HepG2 (cell line): Measurements from ENCODE around the gene FLVCR1. TPM values are rescaled to one million over a fixed set of nuclear protein-coding genes. Genes with fewer than 3 reads are reported as not detected.

ENCODE experiments used
- ATAC-seq: fragments of 200-7000 bp; cut with Tn5 transposase; 3 replicates; pipeline ENCODE4 v1.9.1; 2020; ENCODE audit warnings: mild to moderate bottlenecking, moderate library complexity
- BruUV-seq: library from RNA; stranded (reverse); fragments of 400-500 nt; replicated peaks from 2 replicates; lab custom pipeline; 2021; lab: Mats Ljungman, UMichigan
- CTCF ChIA-PET: fragments of 300-600 bp; formaldehyde crosslinking; extraction: SDS; loops from one replicate; lab custom pipeline; 2021; ENCODE audit warnings: low total read pairs, inconsistent platforms, low intra/inter-chr PET ratio; lab: Yijun Ruan, JAX
- POLR2A ChIA-PET: fragments of 350-600 bp; sonication (Branson Sonifier 250); formaldehyde crosslinking; loops from one replicate; lab custom pipeline; 2020; ENCODE audit warnings: antibody characterized with exemption, inconsistent platforms; lab: Yijun Ruan, JAX
- DNase-seq: peaks from one replicate; pipeline ENCODE4 v3.0.0-alpha.2; 2015; ENCODE audit warnings: low spot score
- FAIRE-seq: peaks from 3 replicates; lab custom pipeline; 2011; peaks lifted over from hg19 to GRCh38; lab: Jason Lieb, UNC
- H2AFZ ChIP-seq: one replicate; pipeline ENCODE4 v1.6.1; 2011; ENCODE audit warnings: low read length, inconsistent platforms
- H3K27ac ChIP-seq: fragments of 300-600 bp; 3 replicates; pipeline ENCODE4 v1.8.0; 2011; ENCODE audit warnings: mixed run types, mild to moderate bottlenecking, mixed read lengths, low read length, inconsistent platforms; ENCODE audit not compliant: insufficient read depth; ENCODE audit errors: extremely low read length
- H3K27me3 ChIP-seq, 2 experiments: fragments of 200-600 bp in 1 of 2; 2 replicates in 1 of 2; 3 replicates in 1 of 2; pipeline versions ENCODE4 v1.6.0 to v1.8.0; 2011; ENCODE audit warnings: low read length in 2 of 2, mild to moderate bottlenecking in 2 of 2, moderate library complexity in 2 of 2, inconsistent platforms in 1 of 2; ENCODE audit not compliant: insufficient read depth in 2 of 2, control insufficient read depth in 1 of 2
- H3K36me3 ChIP-seq, 2 experiments: fragments of 200-600 bp in 1 of 2; replicated peaks in 1 of 2; 2 replicates in 1 of 2; 3 replicates in 1 of 2; pipeline versions ENCODE4 v1.5.1 to v1.8.0; 2011; ENCODE audit warnings: low read length in 2 of 2, inconsistent platforms in 1 of 2; ENCODE audit not compliant: insufficient read depth in 2 of 2, control insufficient read depth in 1 of 2
- H3K4me1 ChIP-seq: 2 replicates; pipeline ENCODE4 v1.5.1; 2012; ENCODE audit warnings: low read length, inconsistent platforms; ENCODE audit not compliant: insufficient read depth
- H3K4me2 ChIP-seq: 2 replicates; pipeline ENCODE4 v1.6.0; 2011; ENCODE audit warnings: low read depth, low read length, inconsistent platforms
- H3K4me3 ChIP-seq, 3 experiments: fragments of 200-600 bp in 1 of 3; sonication (generic), shearing (Covaris generic) in 1 of 3; replicated peaks in 1 of 3; 2 replicates each; pipeline ENCODE4 v1.5.1; 2011 to 2016; ENCODE audit warnings: low read length in 3 of 3, inconsistent platforms in 2 of 3, low read depth in 2 of 3, mild to moderate bottlenecking in 2 of 3, control low read depth in 1 of 3, mixed read lengths in 1 of 3; ENCODE audit not compliant: insufficient read depth in 1 of 3
- H3K79me2 ChIP-seq: one replicate; pipeline ENCODE4 v1.6.1; 2011; ENCODE audit warnings: low read length, inconsistent platforms; ENCODE audit not compliant: insufficient read depth
- H3K9ac ChIP-seq: 2 replicates; pipeline ENCODE4 v1.6.0; 2011; ENCODE audit warnings: mild to moderate bottlenecking, low read depth, low read length, inconsistent platforms; ENCODE audit not compliant: insufficient read depth
- H3K9me3 ChIP-seq: 2 replicates; pipeline ENCODE4 v1.5.1; 2012; ENCODE audit warnings: mild to moderate bottlenecking, low read length
- H4K20me1 ChIP-seq: 2 replicates; pipeline ENCODE4 v1.6.0; 2011; ENCODE audit warnings: inconsistent platforms, mild to moderate bottlenecking, low read length, moderate library complexity; ENCODE audit not compliant: insufficient read depth
- NCOA2 ChIP-seq: sonication (generic); formaldehyde crosslinking; IDR thresholded peaks from 2 replicates; pipeline ENCODE4 v1.8.0; 2022; ENCODE audit warnings: inconsistent platforms
- NRL ChIP-seq: sonication (generic); formaldehyde crosslinking; IDR thresholded peaks from 2 replicates; pipeline ENCODE4 v1.5.0; 2020; ENCODE audit warnings: missing genetic modification reagents, mild to moderate bottlenecking, moderate library complexity, borderline replicate concordance
- RELA ChIP-seq: sonication (generic); formaldehyde crosslinking; IDR thresholded peaks from 2 replicates; pipeline ENCODE4 v1.4.0; 2020; ENCODE audit warnings: missing genetic modification reagents
- SMARCE1 ChIP-seq: fragments of 450-650 bp; IDR thresholded peaks from 2 replicates; pipeline ENCODE4 v1.6.1; 2017; ENCODE audit warnings: borderline replicate concordance
- SPEN ChIP-seq: sonication (generic); formaldehyde crosslinking; IDR thresholded peaks from 2 replicates; pipeline ENCODE4 v1.5.1; 2020; ENCODE audit warnings: low read depth, mild to moderate bottlenecking, missing genetic modification reagents
- TBP ChIP-seq: sonication (generic); formaldehyde crosslinking; IDR thresholded peaks from 2 replicates; pipeline ENCODE4 v1.5.0; 2020; ENCODE audit warnings: missing genetic modification reagents
- XRCC5 ChIP-seq: fragments of 200-400 bp; formaldehyde crosslinking; optimal IDR thresholded peaks from 2 replicates; pipeline ENCODE3; 2017; ENCODE audit warnings: mild to moderate bottlenecking, low read length
- ZNF282 ChIP-seq: fragments of 450-650 bp; IDR thresholded peaks from 2 replicates; pipeline ENCODE4 v1.6.1; 2018; ENCODE audit not compliant: partially characterized antibody
- ZNF629 ChIP-seq: sonication (generic); formaldehyde crosslinking; conservative IDR thresholded peaks from 2 replicates; pipeline ENCODE4 v1.5.0; 2020; ENCODE audit warnings: missing genetic modification reagents
- ZNF83 ChIP-seq: sonication (generic); formaldehyde crosslinking; IDR thresholded peaks from 2 replicates; pipeline ENCODE4 v1.4.0; 2020; ENCODE audit warnings: missing genetic modification reagents, mild to moderate bottlenecking, borderline replicate concordance
- ZSCAN29 ChIP-seq: sonication (generic); formaldehyde crosslinking; conservative IDR thresholded peaks from 2 replicates; pipeline ENCODE4 v1.4.0; 2020; ENCODE audit warnings: mild to moderate bottlenecking, missing genetic modification reagents
- WGBS: methylation state at CpG from one replicate; pipeline ENCODE4 v1.1.6; 2017; ENCODE audit warnings: low lambda C conversion rate; 5-methylcytosine and 5-hydroxymethylcytosine counted together
- in situ Hi-C: cut with HindIII; loops from 2 replicates; pipeline ENCODE4 v1.10.0; 2017; ENCODE audit warnings: low pct_unique_long_range_greater_than_20kb; ENCODE audit not compliant: extremely low pct_ligation_motif_present
- intact Hi-C: fragments of 100-400 bp; cut with micrococcal nuclease; formaldehyde crosslinking; loops from one replicate; pipeline ENCODE4 v1.10.0; 2022; ENCODE audit not compliant: unreplicated experiment
- polyA plus RNA-seq, 8 experiments: library from polyadenylated mRNA; depleted of rRNA in 3 of 8; stranded (reverse) in 7 of 8; unstranded in 1 of 8; fragments of >200 nt; fragmentation: Illumina TruSeq in 4 of 8; extraction: Trizol in 4 of 8; gene quantifications; 2 replicates each; pipeline versions ENCODE4 v1.2.1 to v1.2.3, GENCODE V29; 2011 to 2016; ENCODE audit warnings: low read depth in 4 of 8, missing spikeins in 1 of 8, mixed read lengths in 1 of 8; ENCODE audit not compliant: insufficient read depth in 1 of 8
- total RNA-seq, 5 experiments: library from RNA; depleted of rRNA; stranded (reverse); fragments of >200 nt; fragmentation: Illumina TruSeq; extraction: Trizol; gene quantifications; 2 replicates each; pipeline ENCODE4 v1.2.3, GENCODE V29; 2016; ENCODE audit warnings: low read depth in 1 of 5
- TF ChIP-seq, protein P1 (sequence below): IDR thresholded peaks from 2 replicates; pipeline ENCODE4 v1.6.1; 2016; ENCODE audit warnings: low read depth
- TF ChIP-seq, protein P2 (sequence below), 2 experiments: sonication (generic) in 1 of 2; formaldehyde crosslinking in 1 of 2; IDR thresholded peaks; 2 replicates each; pipeline versions ENCODE4 v1.4.0 to v1.6.1; 2016 to 2020; ENCODE audit warnings: borderline replicate concordance in 1 of 2, low read depth in 1 of 2, mild to moderate bottlenecking in 1 of 2, missing genetic modification reagents in 1 of 2
- TF ChIP-seq, protein P3 (sequence below): sonication (generic); formaldehyde crosslinking; IDR thresholded peaks from 2 replicates; pipeline ENCODE4 v1.4.0; 2020; ENCODE audit warnings: mild to moderate bottlenecking, missing genetic modification reagents
- TF ChIP-seq, protein P4 (sequence below): sonication (generic); formaldehyde crosslinking; IDR thresholded peaks from 2 replicates; pipeline ENCODE4 v1.4.0; 2020; ENCODE audit warnings: missing genetic modification reagents

Gene FLVCR1
- total and polyA plus RNA-seq, 2 of the 13 experiments (the other 11 are each of a cell fraction or from before 2014, with no cell fraction given) = 14.8 to 39.8 TPM

DNA sequence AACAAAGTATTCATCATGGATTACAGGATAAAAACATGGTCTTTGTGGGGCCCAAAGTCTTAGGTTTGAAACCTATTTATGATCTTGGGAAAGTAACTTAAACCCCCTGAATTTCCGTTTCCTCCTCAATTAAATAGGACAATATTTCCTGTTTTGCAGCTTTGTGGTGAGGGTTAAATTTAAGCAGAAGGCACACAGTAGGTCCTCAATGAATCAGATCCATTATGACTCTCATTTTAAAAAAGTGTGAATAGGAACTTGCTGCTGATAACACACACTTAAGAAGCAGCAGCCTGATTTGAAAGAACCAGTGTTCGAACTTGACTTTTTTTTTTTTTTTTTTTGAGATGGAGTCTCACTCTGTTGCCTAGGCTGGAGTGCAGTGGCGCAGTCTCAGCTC lies 50.9 kb downstream of the FLVCR1 start:
- FAIRE-seq = no peak
- Histone ChIP-seq H3K27ac (no peak overlapping the region), H3K4me1 (no peaks in the 10 kb centered on the region), H3K27me3 (no peaks in the 10 kb centered on the region), H3K79me2 (no peaks in the 10 kb centered on the region), H3K4me2 (no peak overlapping the region), H2AFZ (no peak overlapping the region), H3K4me3 (no peak overlapping the region), H3K9me3 (no peaks in the 10 kb centered on the region), H3K9ac (no peak overlapping the region), H3K36me3 (no peaks in the 10 kb centered on the region), H4K20me1 (no peaks in the 10 kb centered on the region)
- no peak for DNase-seq
- CTCF ChIA-PET = no interaction called here
- no TSS peak for BruUV-seq
- intact Hi-C loops = no loop called here
- in situ Hi-C loops = no loop called here
- WGBS = 71% methylated on average over 3 of the region's 3 CpGs
- no peak for ATAC-seq
- TF ChIP-seq TBP = no peak
- no peak for TF ChIP-seq ZNF629 (CRISPR knock-in tag)
- no peak for TF ChIP-seq SPEN (CRISPR knock-in tag)
- TF ChIP-seq, protein P1, sequence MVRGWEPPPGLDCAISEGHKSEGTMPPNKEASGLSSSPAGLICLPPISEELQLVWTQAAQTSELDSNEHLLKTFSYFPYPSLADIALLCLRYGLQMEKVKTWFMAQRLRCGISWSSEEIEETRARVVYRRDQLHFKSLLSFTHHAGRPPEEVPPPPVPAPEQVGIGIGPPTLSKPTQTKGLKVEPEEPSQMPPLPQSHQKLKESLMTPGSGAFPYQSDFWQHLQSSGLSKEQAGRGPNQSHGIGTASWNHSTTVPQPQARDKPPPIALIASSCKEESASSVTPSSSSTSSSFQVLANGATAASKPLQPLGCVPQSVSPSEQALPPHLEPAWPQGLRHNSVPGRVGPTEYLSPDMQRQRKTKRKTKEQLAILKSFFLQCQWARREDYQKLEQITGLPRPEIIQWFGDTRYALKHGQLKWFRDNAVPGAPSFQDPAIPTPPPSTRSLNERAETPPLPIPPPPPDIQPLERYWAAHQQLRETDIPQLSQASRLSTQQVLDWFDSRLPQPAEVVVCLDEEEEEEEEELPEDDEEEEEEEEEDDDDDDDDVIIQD (CRISPR knock-in tag) = no peak
- TF ChIP-seq, protein P2, sequence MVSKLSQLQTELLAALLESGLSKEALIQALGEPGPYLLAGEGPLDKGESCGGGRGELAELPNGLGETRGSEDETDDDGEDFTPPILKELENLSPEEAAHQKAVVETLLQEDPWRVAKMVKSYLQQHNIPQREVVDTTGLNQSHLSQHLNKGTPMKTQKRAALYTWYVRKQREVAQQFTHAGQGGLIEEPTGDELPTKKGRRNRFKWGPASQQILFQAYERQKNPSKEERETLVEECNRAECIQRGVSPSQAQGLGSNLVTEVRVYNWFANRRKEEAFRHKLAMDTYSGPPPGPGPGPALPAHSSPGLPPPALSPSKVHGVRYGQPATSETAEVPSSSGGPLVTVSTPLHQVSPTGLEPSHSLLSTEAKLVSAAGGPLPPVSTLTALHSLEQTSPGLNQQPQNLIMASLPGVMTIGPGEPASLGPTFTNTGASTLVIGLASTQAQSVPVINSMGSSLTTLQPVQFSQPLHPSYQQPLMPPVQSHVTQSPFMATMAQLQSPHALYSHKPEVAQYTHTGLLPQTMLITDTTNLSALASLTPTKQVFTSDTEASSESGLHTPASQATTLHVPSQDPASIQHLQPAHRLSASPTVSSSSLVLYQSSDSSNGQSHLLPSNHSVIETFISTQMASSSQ (IDR thresholded peaks at IDR 0.05; ENCODE audit: low read depth) = no peak
- TF ChIP-seq, protein P2 (CRISPR knock-in tag; IDR thresholded peaks at IDR 0.05; ENCODE audit: borderline replicate concordance) = no peak
- TF ChIP-seq NRL (CRISPR knock-in tag) = no peak
- TF ChIP-seq RELA (CRISPR knock-in tag) = no peak
- TF ChIP-seq ZNF282 = no peak
- TF ChIP-seq ZSCAN29 (CRISPR knock-in tag) = no peak
- TF ChIP-seq, protein P3, sequence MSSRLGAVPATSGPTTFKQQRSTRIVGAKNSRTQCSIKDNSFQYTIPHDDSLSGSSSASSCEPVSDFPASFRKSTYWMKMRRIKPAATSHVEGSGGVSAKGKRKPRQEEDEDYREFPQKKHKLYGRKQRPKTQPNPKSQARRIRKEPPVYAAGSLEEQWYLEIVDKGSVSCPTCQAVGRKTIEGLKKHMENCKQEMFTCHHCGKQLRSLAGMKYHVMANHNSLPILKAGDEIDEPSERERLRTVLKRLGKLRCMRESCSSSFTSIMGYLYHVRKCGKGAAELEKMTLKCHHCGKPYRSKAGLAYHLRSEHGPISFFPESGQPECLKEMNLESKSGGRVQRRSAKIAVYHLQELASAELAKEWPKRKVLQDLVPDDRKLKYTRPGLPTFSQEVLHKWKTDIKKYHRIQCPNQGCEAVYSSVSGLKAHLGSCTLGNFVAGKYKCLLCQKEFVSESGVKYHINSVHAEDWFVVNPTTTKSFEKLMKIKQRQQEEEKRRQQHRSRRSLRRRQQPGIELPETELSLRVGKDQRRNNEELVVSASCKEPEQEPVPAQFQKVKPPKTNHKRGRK (CRISPR knock-in tag) = no peak
- no peak for TF ChIP-seq SMARCE1
- no peak for TF ChIP-seq ZNF83 (CRISPR knock-in tag)
- TF ChIP-seq NCOA2 = no peak
- no peak for TF ChIP-seq XRCC5
- TF ChIP-seq, protein P4, sequence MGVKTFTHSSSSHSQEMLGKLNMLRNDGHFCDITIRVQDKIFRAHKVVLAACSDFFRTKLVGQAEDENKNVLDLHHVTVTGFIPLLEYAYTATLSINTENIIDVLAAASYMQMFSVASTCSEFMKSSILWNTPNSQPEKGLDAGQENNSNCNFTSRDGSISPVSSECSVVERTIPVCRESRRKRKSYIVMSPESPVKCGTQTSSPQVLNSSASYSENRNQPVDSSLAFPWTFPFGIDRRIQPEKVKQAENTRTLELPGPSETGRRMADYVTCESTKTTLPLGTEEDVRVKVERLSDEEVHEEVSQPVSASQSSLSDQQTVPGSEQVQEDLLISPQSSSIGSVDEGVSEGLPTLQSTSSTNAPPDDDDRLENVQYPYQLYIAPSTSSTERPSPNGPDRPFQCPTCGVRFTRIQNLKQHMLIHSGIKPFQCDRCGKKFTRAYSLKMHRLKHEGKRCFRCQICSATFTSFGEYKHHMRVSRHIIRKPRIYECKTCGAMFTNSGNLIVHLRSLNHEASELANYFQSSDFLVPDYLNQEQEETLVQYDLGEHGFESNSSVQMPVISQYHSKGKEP (CRISPR knock-in tag) = no peak
- TF ChIP-seq, all 625 proteins: peak for 0
- POLR2A ChIA-PET = no interaction called here
